Endothelial cell of umbilical vein (primary cell): ENCODE results near the gene VSNL1. TPM values are rescaled to one million over a fixed set of nuclear protein-coding genes. Genes with fewer than 3 reads are reported as not detected.

ENCODE experiments used
- BruUV-seq: library from RNA; stranded (reverse); fragments of 400-500 nt; replicated peaks from 2 replicates; lab custom pipeline; 2021; lab: Mats Ljungman, UMichigan
- CTCF ChIA-PET: fragments of 300-600, 350-600 bp; sonication (Branson Sonifier 250); formaldehyde crosslinking; loops from one replicate; lab custom pipeline; 2021; ENCODE audit warnings: antibody characterized with exemption, inconsistent platforms; lab: Charles Lee
- POLR2A ChIA-PET: fragments of 300-600, 350-600 bp; sonication (Branson Sonifier 250); formaldehyde crosslinking; loops from one replicate; lab custom pipeline; 2021; ENCODE audit warnings: antibody characterized with exemption, inconsistent platforms; lab: Charles Lee
- DNase-seq: peaks from one replicate; pipeline ENCODE4 v3.0.0-alpha.2; 2011; ENCODE audit warnings: low read depth, low spot score
- FAIRE-seq: peaks from 2 replicates; lab custom pipeline; 2011; peaks lifted over from hg19 to GRCh38; lab: Jason Lieb, UNC
- H2AFZ ChIP-seq: 2 replicates; pipeline ENCODE4 v1.6.0; 2012; ENCODE audit warnings: low read depth, low read length, control low read depth, inconsistent platforms
- H3K27ac ChIP-seq: 2 replicates; pipeline ENCODE4 v1.5.1; 2011; ENCODE audit warnings: low read depth, mild to moderate bottlenecking, control low read depth, low read length, moderate library complexity; ENCODE audit not compliant: insufficient read depth
- H3K27me3 ChIP-seq, 2 experiments: 2 replicates each; pipeline versions ENCODE4 v1.6.0 to v1.6.1; 2011; ENCODE audit warnings: low read length in 2 of 2, mixed read lengths in 1 of 2; ENCODE audit not compliant: control insufficient read depth in 2 of 2, insufficient read depth in 2 of 2
- H3K36me3 ChIP-seq, 2 experiments: 2 replicates in 1 of 2; 3 replicates in 1 of 2; pipeline ENCODE4 v1.5.1; 2011; ENCODE audit warnings: low read length in 2 of 2, mild to moderate bottlenecking in 1 of 2, moderate library complexity in 1 of 2; ENCODE audit not compliant: control insufficient read depth in 2 of 2, insufficient read depth in 2 of 2; ENCODE audit errors: extremely low read depth in 1 of 2
- H3K4me1 ChIP-seq: 3 replicates; pipeline ENCODE4 v1.5.1; 2011; ENCODE audit warnings: mild to moderate bottlenecking, low read length; ENCODE audit not compliant: control insufficient read depth, insufficient read depth; ENCODE audit errors: extremely low read depth
- H3K4me2 ChIP-seq: 2 replicates; pipeline ENCODE4 v1.6.1; 2011; ENCODE audit warnings: low read length, control low read depth, mixed read lengths; ENCODE audit not compliant: insufficient read depth
- H3K4me3 ChIP-seq, 3 experiments: fragments of 200-600 bp in 1 of 3; sonication (generic), shearing (Covaris generic) in 1 of 3; replicated peaks in 1 of 3; 2 replicates each; pipeline ENCODE4 v1.5.1; 2011 to 2016; ENCODE audit warnings: control low read depth in 3 of 3, low read length in 3 of 3, mild to moderate bottlenecking in 2 of 3, inconsistent platforms in 1 of 3, low read depth in 1 of 3, moderate library complexity in 1 of 3; ENCODE audit not compliant: insufficient read depth in 1 of 3
- H3K79me2 ChIP-seq: 2 replicates; pipeline ENCODE4 v1.6.0; 2012; ENCODE audit warnings: low read length, inconsistent platforms; ENCODE audit not compliant: control insufficient read depth, insufficient read depth
- H3K9ac ChIP-seq: replicated peaks from 2 replicates; pipeline ENCODE3; 2011; ENCODE audit warnings: low read length, control low read depth; ENCODE audit not compliant: insufficient read depth; ENCODE audit errors: extremely low read depth
- H3K9me1 ChIP-seq: replicated peaks from 3 replicates; pipeline ENCODE4 v1.6.0; 2011; ENCODE audit warnings: mild to moderate bottlenecking, low read length; ENCODE audit not compliant: control insufficient read depth, insufficient read depth; ENCODE audit errors: extremely low read depth
- H3K9me3 ChIP-seq: replicated peaks from 2 replicates; pipeline ENCODE4 v1.5.1; 2012; ENCODE audit warnings: low read length, inconsistent platforms; ENCODE audit not compliant: control insufficient read depth, insufficient read depth
- H4K20me1 ChIP-seq: replicated peaks from 2 replicates; pipeline ENCODE3; 2011; ENCODE audit warnings: mild to moderate bottlenecking, low read length; ENCODE audit not compliant: control insufficient read depth, insufficient read depth; ENCODE audit errors: extremely low read depth
- CTCF ChIP-seq, 2 donors: IDR thresholded peaks; 1 replicate in 1 of 2; 2 replicates in 1 of 2; pipeline ENCODE4 v1.5.1; 2011; ENCODE audit warnings: low read length in 2 of 2, mild to moderate bottlenecking in 2 of 2, moderate library complexity in 2 of 2, control low read depth in 1 of 2, inconsistent platforms in 1 of 2, low read depth in 1 of 2; ENCODE audit not compliant: insufficient read depth in 1 of 2; ENCODE audit errors: extremely low read depth in 1 of 2
- EZH2 ChIP-seq: IDR thresholded peaks from 2 replicates; pipeline ENCODE4 v1.6.1; 2012; ENCODE audit warnings: borderline replicate concordance, low read depth, mild to moderate bottlenecking, moderate library complexity, low read length, inconsistent platforms; ENCODE audit not compliant: severe bottlenecking
- FOS ChIP-seq: IDR thresholded peaks from 2 replicates; pipeline ENCODE4 v1.6.1; 2011; ENCODE audit warnings: mild to moderate bottlenecking, low read length, moderate library complexity, borderline replicate concordance; ENCODE audit not compliant: insufficient read depth
- GATA2 ChIP-seq: IDR thresholded peaks from 2 replicates; pipeline ENCODE4 v1.7.0; 2011; ENCODE audit warnings: low read depth, mild to moderate bottlenecking, moderate library complexity, mixed read lengths, low read length; ENCODE audit not compliant: insufficient read length, insufficient read depth
- JUN ChIP-seq: IDR thresholded peaks from 2 replicates; pipeline ENCODE4 v1.6.1; 2011; ENCODE audit warnings: borderline replicate concordance, low read depth; ENCODE audit not compliant: insufficient read length, insufficient read depth
- MAX ChIP-seq: IDR thresholded peaks from 2 replicates; pipeline ENCODE4 v1.6.1; 2011; ENCODE audit not compliant: insufficient read depth, insufficient read length
- MYC ChIP-seq: IDR thresholded peaks from one replicate; pipeline ENCODE4 v1.6.1; 2011; ENCODE audit warnings: mild to moderate bottlenecking, low read depth, low read length
- POLR2A ChIP-seq: IDR thresholded peaks from 2 replicates; pipeline ENCODE4 v1.6.1; 2012; ENCODE audit warnings: low read depth, mild to moderate bottlenecking, control low read depth, low read length
- POLR2AphosphoS5 ChIP-seq: IDR thresholded peaks from 2 replicates; pipeline ENCODE4 v1.6.1; 2012; ENCODE audit warnings: low read depth, mild to moderate bottlenecking, control low read depth, low read length, moderate library complexity; ENCODE audit not compliant: insufficient read depth
- dilution Hi-C: fragments of 300-500 bp; cut with MboI; formaldehyde crosslinking; loops from one replicate; pipeline ENCODE4 v1.15.0; 2019; ENCODE audit warnings: low sequenced_read_pairs; ENCODE audit not compliant: extremely low pct_ligation_motif_present
- intact Hi-C: fragments of 100-400 bp; cut with micrococcal nuclease; formaldehyde crosslinking; loops from one replicate; pipeline ENCODE4 v1.10.0; 2022
- polyA plus RNA-seq, 4 experiments: library from polyadenylated mRNA; depleted of rRNA in 3 of 4; stranded (reverse) in 3 of 4; unstranded in 1 of 4; fragments of >200 nt; gene quantifications; 2 replicates each; pipeline versions ENCODE4 v1.2.1 to v1.2.3, GENCODE V29; 2011 to 2012; ENCODE audit warnings: missing spikeins in 1 of 4
- total RNA-seq: library from RNA; stranded (reverse); gene quantifications from 2 replicates; pipeline ENCODE4 v1.2.3, GENCODE V29; 2021

Gene VSNL1
- total and polyA plus RNA-seq, 2 donors (not counting 3 experiments of a cell fraction or from before 2014, with no cell fraction given), result not detected

- no peak overlapping the region for H3K4me3 ChIP-seq
- no peaks in the 10 kb centered on the region for H3K9me1 ChIP-seq
- intact Hi-C loops, result no loop called here
- H3K9ac ChIP-seq, result no peak overlapping the region
- H3K36me3 ChIP-seq, result no peaks in the 10 kb centered on the region
- H3K4me1 ChIP-seq, result no peaks in the 10 kb centered on the region
- DNase-seq, result no peak
- dilution Hi-C loops, result no loop called here
- H3K9me3 ChIP-seq, result no peaks in the 10 kb centered on the region
- TF ChIP-seq FOS (no peak), CTCF (IDR thresholded peaks at IDR 0.05; ENCODE audit: extremely low read depth in 1 of 2, insufficient read depth in 1 of 2, low read depth in 1 of 2, low read length in 2 of 2) (no peak), MAX (no peak), JUN (no peak), GATA2 (no peak), EZH2 (no peak), POLR2AphosphoS5 (no peak), MYC (no peak), POLR2A (no peak)
- BruUV-seq, result no TSS peak
- no peak overlapping the region for H3K27ac ChIP-seq
- no peak for FAIRE-seq
- no peaks in the 10 kb centered on the region for H3K27me3 ChIP-seq
- ChIA-PET CTCF (no interaction called here), POLR2A (no interaction called here)
- no peak overlapping the region for H3K4me2 ChIP-seq
- H3K79me2 ChIP-seq, result no peaks in the 10 kb centered on the region
- no peak overlapping the region for H2AFZ ChIP-seq
- no peaks in the 10 kb centered on the region for H4K20me1 ChIP-seq
Observed at GRCh38 chr2:17583166-17583565, 42.7 kb downstream of the VSNL1 start.
